Left lung (tissue), 10 donors: ENCODE results near the gene PPME1. TPM values are rescaled to one million over a fixed set of nuclear protein-coding genes. Genes with fewer than 3 reads are reported as not detected.

Source experiments
- ATAC-seq: fragments of 200-7000 bp; cut with Tn5 transposase; one replicate; pipeline ENCODE4 v1.9.1; 2020; ENCODE audit warnings: moderate library complexity
- DNase-seq, 4 donors: peaks; one replicate each; pipeline ENCODE4 v3.0.0-alpha.2; 2013 to 2020
- H3K27ac ChIP-seq, 2 donors: fragments of 200-600 bp; sonication (generic) in 1 of 2; one replicate each; pipeline versions ENCODE4 v1.5.0 to v1.8.0; 2020 to 2021
- H3K27me3 ChIP-seq, 2 donors: fragments of 200-600 bp; sonication (generic) in 1 of 2; one replicate each; pipeline versions ENCODE4 v1.5.0 to v1.8.0; 2020 to 2021
- H3K36me3 ChIP-seq, 2 donors: fragments of 200-600 bp; sonication (generic) in 1 of 2; one replicate each; pipeline versions ENCODE4 v1.5.0 to v1.8.0; 2020 to 2021
- H3K4me1 ChIP-seq, 2 donors: fragments of 200-600 bp; one replicate each; pipeline ENCODE4 v1.8.0; 2021
- H3K4me3 ChIP-seq, 2 donors: fragments of 200-600 bp; sonication (generic) in 1 of 2; one replicate each; pipeline versions ENCODE4 v1.5.0 to v1.8.0; 2020 to 2021; ENCODE audit warnings: mild to moderate bottlenecking in 1 of 2
- H3K9me3 ChIP-seq, 2 donors: fragments of 200-600 bp; sonication (generic) in 1 of 2; one replicate each; pipeline versions ENCODE4 v1.5.0 to v1.8.0; 2020 to 2021
- intact Hi-C, 2 donors: fragments of 100-400 bp; cut with DNase I; formaldehyde crosslinking; loops; one replicate each; pipeline versions ENCODE4 v1.11.2 to v1.14.2; 2022
- polyA plus RNA-seq, 6 donors: library from polyadenylated mRNA; unstranded; fragments of 120-200 nt; gene quantifications; one replicate each; pipeline ENCODE4 v1.2.1, GENCODE V29; 2013; ENCODE audit not compliant: insufficient read length in 6 of 6
- total RNA-seq, 2 donors: library from RNA; stranded (reverse); fragmentation: NEBNext Ultra II Directional; extraction: Animal tissue kit (Norgen Biotek cat#: 25700); gene quantifications; one replicate each; pipeline ENCODE4 v1.2.1, GENCODE V29; 2021
- TF ChIP-seq, protein P1 (sequence below), 2 donors: fragments of 200-600 bp; sonication (generic) in 1 of 2; IDR thresholded peaks; one replicate each; pipeline versions ENCODE4 v1.5.0 to v1.8.0; 2021; ENCODE audit warnings: antibody characterized with exemption in 2 of 2
- donor health status: DM: no; HTN: yes; CAD: no.
- donor health status: DM: no; HTN: no; CAD: no.

The PPME1 gene
- total and polyA plus RNA-seq, 8 donors: 30.8 to 48.0 (median 44.0) TPM

DNA sequence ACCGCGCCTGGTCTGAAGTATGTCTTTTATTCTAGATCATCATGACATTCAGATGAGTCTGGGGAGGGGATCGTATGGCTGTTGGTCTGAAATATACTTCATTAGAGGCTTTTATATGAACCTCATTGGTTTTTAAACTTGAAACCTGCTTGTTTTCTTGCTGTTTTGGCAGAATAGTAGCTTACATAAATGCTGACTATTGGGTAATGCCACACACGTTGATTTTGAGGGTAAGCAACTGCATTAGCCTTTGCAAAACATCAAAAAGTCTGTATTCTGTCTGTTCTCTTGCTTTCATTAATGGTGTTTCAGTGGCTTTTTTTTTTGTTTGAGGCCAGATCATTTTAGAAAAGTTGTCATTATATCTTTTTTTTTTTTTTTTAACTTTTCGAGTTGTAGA, 14.2 kb downstream of the PPME1 start:
- DNase-seq: peak in 1 of 4 donors; percentile 8
- intact Hi-C loops: no loop called here
- no peak overlapping the region for H3K27ac ChIP-seq
- no peak for ATAC-seq
- no peaks in the 10 kb centered on the region for H3K27me3 ChIP-seq
- H3K9me3 ChIP-seq: no peaks in the 10 kb centered on the region
- TF ChIP-seq, protein P1, sequence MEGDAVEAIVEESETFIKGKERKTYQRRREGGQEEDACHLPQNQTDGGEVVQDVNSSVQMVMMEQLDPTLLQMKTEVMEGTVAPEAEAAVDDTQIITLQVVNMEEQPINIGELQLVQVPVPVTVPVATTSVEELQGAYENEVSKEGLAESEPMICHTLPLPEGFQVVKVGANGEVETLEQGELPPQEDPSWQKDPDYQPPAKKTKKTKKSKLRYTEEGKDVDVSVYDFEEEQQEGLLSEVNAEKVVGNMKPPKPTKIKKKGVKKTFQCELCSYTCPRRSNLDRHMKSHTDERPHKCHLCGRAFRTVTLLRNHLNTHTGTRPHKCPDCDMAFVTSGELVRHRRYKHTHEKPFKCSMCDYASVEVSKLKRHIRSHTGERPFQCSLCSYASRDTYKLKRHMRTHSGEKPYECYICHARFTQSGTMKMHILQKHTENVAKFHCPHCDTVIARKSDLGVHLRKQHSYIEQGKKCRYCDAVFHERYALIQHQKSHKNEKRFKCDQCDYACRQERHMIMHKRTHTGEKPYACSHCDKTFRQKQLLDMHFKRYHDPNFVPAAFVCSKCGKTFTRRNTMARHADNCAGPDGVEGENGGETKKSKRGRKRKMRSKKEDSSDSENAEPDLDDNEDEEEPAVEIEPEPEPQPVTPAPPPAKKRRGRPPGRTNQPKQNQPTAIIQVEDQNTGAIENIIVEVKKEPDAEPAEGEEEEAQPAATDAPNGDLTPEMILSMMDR (IDR thresholded peaks at IDR 0.05): no peak
- no peak overlapping the region for H3K4me3 ChIP-seq
- no peaks in the 10 kb centered on the region for H3K4me1 ChIP-seq
- H3K36me3 ChIP-seq: peaks cover 0 to 3% of the 10 kb centered on the region in 2 donors

DNA sequence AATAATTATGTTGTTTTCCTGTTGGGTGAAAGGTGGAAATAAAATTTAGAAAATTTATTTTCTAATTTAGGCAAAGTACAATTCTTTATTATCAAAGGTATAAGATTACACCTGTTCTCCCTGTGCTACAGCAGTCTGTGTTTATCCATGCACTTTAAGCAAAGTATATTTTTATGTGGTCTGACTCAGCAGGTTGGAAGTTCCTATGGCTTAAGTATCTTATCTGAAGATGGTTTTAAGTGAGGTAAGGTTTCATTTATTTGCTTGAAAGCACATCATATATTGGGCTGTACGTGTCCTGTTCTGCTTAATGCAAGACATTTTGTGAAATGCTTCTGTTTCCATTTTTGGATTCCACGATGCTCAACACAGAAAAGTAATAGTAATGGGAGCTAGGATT, 14.6 kb downstream of the PPME1 start:
- DNase-seq: no peak

DNA sequence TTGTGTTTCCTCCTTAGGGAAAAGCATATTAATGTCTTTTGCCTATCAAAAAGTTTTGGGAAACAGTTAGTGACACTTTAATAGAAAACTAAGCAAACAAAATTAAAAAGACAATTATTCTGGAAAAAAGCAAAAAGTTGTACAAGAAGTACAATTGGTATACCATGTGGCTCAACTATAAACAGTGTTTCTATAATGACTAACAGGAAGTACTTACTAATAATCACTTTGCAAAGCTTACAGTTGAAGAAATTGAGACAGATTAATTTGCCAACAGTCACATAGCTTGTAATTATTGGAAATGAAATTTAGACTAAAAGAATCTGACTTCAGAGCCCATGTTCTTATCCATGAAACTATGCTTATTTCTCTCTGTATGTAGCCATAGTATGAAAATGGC, 24.7 kb downstream of the PPME1 start:
- intact Hi-C loops: no loop called here
- peaks cover 0 to 2% of the 10 kb centered on the region in 2 donors for H3K36me3 ChIP-seq
- H3K4me3 ChIP-seq: no peak overlapping the region
- H3K9me3 ChIP-seq: peaks cover 0 to 2% of the 10 kb centered on the region in 2 donors
- H3K27ac ChIP-seq: no peak overlapping the region
- no peak for ATAC-seq
- H3K27me3 ChIP-seq: no peaks in the 10 kb centered on the region
- TF ChIP-seq, protein P1 (IDR thresholded peaks at IDR 0.05): no peak
- no peak for DNase-seq
- H3K4me1 ChIP-seq: no peaks in the 10 kb centered on the region

More for the DNA sequence above, 14.6 kb downstream of the PPME1 start:
- Histone ChIP-seq H3K4me1 (no peaks in the 10 kb centered on the region), H3K27ac (no peak overlapping the region), H3K27me3 (no peaks in the 10 kb centered on the region), H3K36me3 (peaks cover 0 to 6% of the 10 kb centered on the region in 2 donors), H3K4me3 (no peak overlapping the region), H3K9me3 (no peaks in the 10 kb centered on the region)
- intact Hi-C loops: no loop called here
- ATAC-seq: peak; percentile 77
- TF ChIP-seq, protein P1 (IDR thresholded peaks at IDR 0.05): no peak

DNA sequence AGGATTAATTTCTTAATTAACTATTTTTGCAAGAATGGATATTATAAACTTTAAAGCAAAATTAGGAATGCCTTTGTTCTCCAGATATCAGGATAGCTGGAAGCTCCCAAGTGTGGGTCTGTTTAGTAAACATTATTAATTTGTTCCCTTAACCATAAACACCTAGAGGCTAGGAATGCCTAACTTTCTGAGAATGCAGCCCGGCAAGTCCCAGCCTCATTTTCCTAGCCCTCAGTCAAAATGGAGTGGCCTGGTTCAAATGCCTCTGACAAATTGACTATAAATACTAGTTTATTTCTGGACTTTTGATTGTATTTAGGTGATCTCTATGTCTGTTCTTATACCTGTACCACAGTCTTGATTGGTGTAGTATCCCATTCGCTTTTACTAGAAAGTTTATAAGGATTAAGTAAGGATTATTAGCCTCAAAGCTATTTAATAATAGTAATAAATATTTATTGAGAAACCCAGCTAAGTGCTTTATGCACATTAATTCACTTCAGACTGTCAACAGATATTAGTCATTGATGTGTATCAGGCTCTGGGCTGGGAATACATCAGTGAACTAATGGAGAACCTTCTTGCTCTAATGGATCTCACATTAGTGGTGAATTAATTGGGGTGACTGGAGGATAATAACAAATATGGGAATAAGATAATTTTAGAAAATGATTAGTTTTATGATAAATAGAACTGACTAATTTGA, 25.8 kb downstream of the PPME1 start:
- Histone ChIP-seq H3K27me3 (no peaks in the 10 kb centered on the region), H3K9me3 (peaks cover 0 to 2% of the 10 kb centered on the region in 2 donors), H3K27ac (no peak overlapping the region), H3K4me1 (no peaks in the 10 kb centered on the region), H3K4me3 (no peak overlapping the region), H3K36me3 (no peaks in the 10 kb centered on the region)
- TF ChIP-seq, protein P1 (IDR thresholded peaks at IDR 0.05): no peak
- no peak for ATAC-seq
- no peak for DNase-seq
- intact Hi-C loops: no loop called here

DNA sequence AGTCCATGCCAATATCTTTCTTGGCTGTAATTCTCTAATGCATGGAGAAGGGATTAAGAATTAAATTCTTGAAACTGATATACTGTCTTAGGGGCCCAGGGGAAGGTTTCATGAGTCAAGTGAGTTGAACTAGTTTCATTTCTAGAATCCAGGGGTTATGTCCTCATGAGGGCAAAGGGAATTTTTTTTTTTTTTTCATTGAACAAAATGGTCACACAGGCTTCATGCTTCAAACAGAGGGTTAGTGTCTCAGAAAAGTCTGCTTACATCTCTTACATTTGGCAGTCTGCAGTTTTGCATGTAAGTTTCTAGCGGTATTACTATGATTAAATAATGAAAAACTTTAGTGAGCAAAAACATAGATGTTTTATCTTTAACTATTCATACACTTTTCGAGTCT, 32.9 kb downstream of the PPME1 start:
- Histone ChIP-seq H3K36me3 (peaks cover 0 to 37% of the 10 kb centered on the region in 2 donors), H3K9me3 (peaks cover 0 to 2% of the 10 kb centered on the region in 2 donors), H3K27me3 (no peaks in the 10 kb centered on the region), H3K4me3 (no peak overlapping the region), H3K27ac (no peak overlapping the region), H3K4me1 (no peaks in the 10 kb centered on the region)
- TF ChIP-seq, protein P1 (IDR thresholded peaks at IDR 0.05): no peak
- ATAC-seq: no peak
- no peak for DNase-seq
- intact Hi-C loops: no loop called here
